ENCODE results near the gene TOMM7.
"Not testable (repeated sequence)": the region's sequence is repeated elsewhere in the genome, so short reads cannot be mapped to it uniquely, and the experiment has no call there.

The TOMM7 gene

GRCh38 chr7:22814261-22815208 is 8.1 kb downstream of the TOMM7 start:
- no peak for ATAC-seq
- H3K27ac Mint-ChIP-seq: no peak overlapping the region
- H3K4me1 Mint-ChIP-seq: peaks cover 10% of the 10 kb centered on the region
- H3K4me3 Mint-ChIP-seq: no peak overlapping the region
- H3K9me3 Mint-ChIP-seq: no peaks in the 10 kb centered on the region
- peaks cover 50% of the 10 kb centered on the region for H3K36me3 Mint-ChIP-seq
- H3K27me3 Mint-ChIP-seq: no peaks in the 10 kb centered on the region

GRCh38 chr7:22812353-22812752 is 10.3 kb downstream of the TOMM7 start:
- no peaks in the 10 kb centered on the region for H3K27me3 Mint-ChIP-seq
- H3K36me3 Mint-ChIP-seq: peaks cover 43% of the 10 kb centered on the region
- H3K9me3 Mint-ChIP-seq: no peaks in the 10 kb centered on the region
- no peak overlapping the region for H3K27ac Mint-ChIP-seq
- H3K4me3 Mint-ChIP-seq: no peak overlapping the region
- ATAC-seq: no peak
- peaks cover 7% of the 10 kb centered on the region for H3K4me1 Mint-ChIP-seq

DNA sequence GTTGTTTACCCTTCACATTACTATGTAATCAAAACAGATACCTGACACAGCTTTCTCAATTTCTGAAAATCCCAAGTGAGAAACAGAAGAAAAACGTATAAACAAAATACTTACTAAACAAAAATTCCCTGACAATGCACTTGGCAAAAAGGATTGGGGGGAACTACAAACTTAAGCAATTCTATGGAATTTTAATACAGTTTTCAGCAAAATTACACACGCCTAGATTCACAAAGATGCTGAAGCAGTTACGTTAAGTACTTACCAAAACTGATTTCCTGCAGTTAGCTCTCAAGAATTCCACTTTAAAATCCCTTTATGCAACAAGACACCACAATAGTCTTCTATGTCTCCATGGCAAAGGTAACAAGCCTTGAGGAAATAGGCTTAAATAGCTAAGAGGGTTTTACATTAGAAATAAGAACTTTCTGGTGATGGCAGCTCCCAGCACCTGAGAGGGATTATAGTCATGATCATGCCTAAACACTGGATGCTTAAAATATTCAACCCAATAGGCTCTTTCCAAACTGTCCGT is 10.8 kb downstream of the TOMM7 start:
- Mint-ChIP-seq H3K27me3 (no peaks in the 10 kb centered on the region), H3K36me3 (peaks cover 43% of the 10 kb centered on the region), H3K4me3 (no peak overlapping the region), H3K4me1 (peaks cover 7% of the 10 kb centered on the region), H3K9me3 (no peaks in the 10 kb centered on the region), H3K27ac (no peak overlapping the region)
- ATAC-seq: no peak

GRCh38 chr7:22810843-22811242 is 11.8 kb downstream of the TOMM7 start:
- no peaks in the 10 kb centered on the region for H3K27me3 Mint-ChIP-seq
- H3K36me3 Mint-ChIP-seq: peaks cover 34% of the 10 kb centered on the region
- no peaks in the 10 kb centered on the region for H3K4me1 Mint-ChIP-seq
- H3K9me3 Mint-ChIP-seq: no peaks in the 10 kb centered on the region
- no peak for ATAC-seq
- H3K27ac Mint-ChIP-seq: no peak overlapping the region
- H3K4me3 Mint-ChIP-seq: no peak overlapping the region

- ATAC-seq: no peak
- H3K4me1 Mint-ChIP-seq: no peaks in the 10 kb centered on the region
- H3K27ac Mint-ChIP-seq: no peak overlapping the region
- peaks cover 27% of the 10 kb centered on the region for H3K36me3 Mint-ChIP-seq
- H3K4me3 Mint-ChIP-seq: no peak overlapping the region
- no peaks in the 10 kb centered on the region for H3K9me3 Mint-ChIP-seq
- H3K27me3 Mint-ChIP-seq: no peaks in the 10 kb centered on the region
Observed at GRCh38 chr7:22809902-22810642, 12.6 kb downstream of the TOMM7 start.

DNA sequence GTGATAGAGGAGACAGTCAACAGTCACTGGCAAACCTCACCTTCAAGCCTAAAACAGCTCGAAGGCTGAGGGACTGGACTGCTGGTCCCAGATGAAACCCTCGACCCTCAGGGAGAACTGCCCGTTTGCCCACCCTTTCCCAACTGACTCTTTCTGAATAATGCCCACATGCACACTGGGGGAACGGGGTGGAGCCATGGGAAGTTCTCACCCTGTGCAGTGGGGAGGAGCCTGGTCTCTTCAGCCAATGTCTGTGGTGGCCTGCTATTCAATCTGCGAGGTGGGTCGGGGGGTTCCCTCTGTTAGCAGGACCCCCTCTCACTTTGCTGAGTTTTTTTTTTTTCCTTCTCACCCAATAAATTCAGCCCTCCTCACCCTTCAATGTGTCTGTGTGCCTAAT is 14.5 kb downstream of the TOMM7 start:
- Mint-ChIP-seq H3K27me3 (no peaks in the 10 kb centered on the region), H3K36me3 (peaks cover 17% of the 10 kb centered on the region), H3K4me3 (no peak overlapping the region), H3K4me1 (no peaks in the 10 kb centered on the region), H3K27ac (no peak overlapping the region), H3K9me3 (no peaks in the 10 kb centered on the region)
- no peak for ATAC-seq

DNA sequence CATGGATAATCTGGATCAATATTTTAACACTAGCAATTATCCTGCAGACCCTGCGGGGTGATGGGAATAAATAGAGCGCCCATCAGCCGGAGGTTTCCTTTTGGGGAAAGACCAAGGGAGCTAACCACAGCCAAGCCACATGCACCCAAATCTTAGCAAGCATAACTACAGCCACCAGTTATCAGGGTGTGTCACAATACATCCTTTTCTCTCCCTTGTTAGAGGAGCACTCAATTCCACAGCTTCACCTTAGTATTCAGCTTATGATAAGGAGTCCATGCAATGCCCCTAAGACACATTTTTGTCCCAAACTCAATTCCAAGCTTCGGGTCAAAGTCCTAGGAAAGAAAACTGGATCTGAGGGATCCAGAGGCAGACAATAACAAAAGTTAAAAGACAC is 15.9 kb downstream of the TOMM7 start:
- Mint-ChIP-seq H3K36me3 (peaks cover 6% of the 10 kb centered on the region), H3K4me3 (no peak overlapping the region), H3K27ac (no peak overlapping the region), H3K27me3 (peaks cover 9% of the 10 kb centered on the region), H3K4me1 (no peaks in the 10 kb centered on the region), H3K9me3 (no peaks in the 10 kb centered on the region)
- ATAC-seq: no peak

- H3K4me1 Mint-ChIP-seq: no peaks in the 10 kb centered on the region
- H3K4me3 Mint-ChIP-seq: no peak overlapping the region
- H3K9me3 Mint-ChIP-seq: no peaks in the 10 kb centered on the region
- no peak overlapping the region for H3K27ac Mint-ChIP-seq
- no peak for ATAC-seq
- H3K36me3 Mint-ChIP-seq: no peaks in the 10 kb centered on the region
- H3K27me3 Mint-ChIP-seq: peaks cover 9% of the 10 kb centered on the region
Observed at GRCh38 chr7:22805227-22805626, 17.4 kb downstream of the TOMM7 start.

GRCh38 chr7:22802831-22803230 is 19.8 kb downstream of the TOMM7 start:
- H3K27ac Mint-ChIP-seq, H3K4me3 Mint-ChIP-seq, H3K9me3 Mint-ChIP-seq, H3K36me3 Mint-ChIP-seq, ATAC-seq, H3K4me1 Mint-ChIP-seq, H3K27me3 Mint-ChIP-seq: not testable (repeated sequence)

- Mint-ChIP-seq H3K27me3 (peaks cover 9% of the 10 kb centered on the region), H3K36me3 (no peaks in the 10 kb centered on the region), H3K27ac (no peak overlapping the region), H3K4me3 (no peak overlapping the region), H3K9me3 (no peaks in the 10 kb centered on the region), H3K4me1 (no peaks in the 10 kb centered on the region)
- ATAC-seq: no peak
Observed at GRCh38 chr7:22802426-22802825, 20.2 kb downstream of the TOMM7 start.

- Mint-ChIP-seq H3K9me3 (peaks cover 2% of the 10 kb centered on the region), H3K4me3 (no peak overlapping the region), H3K27me3 (peaks cover 9% of the 10 kb centered on the region), H3K36me3 (no peaks in the 10 kb centered on the region), H3K4me1 (no peaks in the 10 kb centered on the region), H3K27ac (no peak overlapping the region)
- no peak for ATAC-seq
Observed at GRCh38 chr7:22801912-22802311, 20.7 kb downstream of the TOMM7 start.

- Mint-ChIP-seq H3K27ac (no peak overlapping the region), H3K27me3 (peaks cover 9% of the 10 kb centered on the region), H3K9me3 (peaks cover 4% of the 10 kb centered on the region), H3K4me1 (no peaks in the 10 kb centered on the region), H3K36me3 (no peaks in the 10 kb centered on the region), H3K4me3 (no peak overlapping the region)
- no peak for ATAC-seq
Observed at GRCh38 chr7:22799633-22800032, 23.0 kb downstream of the TOMM7 start.

DNA sequence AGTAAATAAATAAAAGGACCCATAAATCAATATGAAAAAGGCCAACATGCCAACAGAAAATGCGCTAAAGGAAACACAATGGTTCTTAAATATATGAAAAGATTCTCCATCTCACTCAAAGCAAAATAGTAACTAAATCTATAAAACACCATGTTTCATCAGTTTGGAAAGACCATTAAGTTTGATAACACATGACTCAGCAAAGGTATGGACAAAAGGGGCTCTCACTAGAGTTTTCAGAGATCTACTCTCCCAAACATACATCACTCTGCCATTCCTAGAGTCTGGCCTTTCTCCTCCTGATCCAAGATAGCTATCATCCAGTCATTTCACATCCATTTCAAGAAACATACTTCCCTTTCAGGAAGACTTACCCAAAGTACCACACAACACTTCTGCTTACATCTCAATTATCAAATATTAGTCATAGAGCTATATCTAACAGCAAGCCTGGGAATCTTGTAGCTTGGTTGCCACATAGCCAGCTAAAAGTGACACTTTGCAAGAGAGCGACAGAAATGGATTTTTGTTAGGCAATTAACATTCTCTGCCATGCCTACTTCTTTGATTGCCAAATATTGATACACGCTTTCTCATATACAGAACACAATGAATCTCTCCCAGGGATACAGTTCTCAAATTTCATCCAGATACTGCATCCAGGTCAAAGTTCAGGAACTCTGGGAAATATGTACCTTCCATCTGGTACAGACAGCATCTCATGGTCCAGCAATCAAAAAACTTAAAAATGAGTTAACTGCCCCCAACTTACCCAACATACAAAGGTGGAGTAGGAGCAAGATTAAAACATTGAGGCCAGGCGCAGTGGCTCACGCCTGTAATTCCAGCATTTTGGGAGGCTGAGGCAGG is 28.8 kb downstream of the TOMM7 start:
- no peak overlapping the region for H3K27ac Mint-ChIP-seq
- H3K36me3 Mint-ChIP-seq: no peaks in the 10 kb centered on the region
- no peak overlapping the region for H3K4me3 Mint-ChIP-seq
- ATAC-seq: no peak
- H3K9me3 Mint-ChIP-seq: peaks cover 4% of the 10 kb centered on the region
- H3K4me1 Mint-ChIP-seq: no peaks in the 10 kb centered on the region
- no peaks in the 10 kb centered on the region for H3K27me3 Mint-ChIP-seq

DNA sequence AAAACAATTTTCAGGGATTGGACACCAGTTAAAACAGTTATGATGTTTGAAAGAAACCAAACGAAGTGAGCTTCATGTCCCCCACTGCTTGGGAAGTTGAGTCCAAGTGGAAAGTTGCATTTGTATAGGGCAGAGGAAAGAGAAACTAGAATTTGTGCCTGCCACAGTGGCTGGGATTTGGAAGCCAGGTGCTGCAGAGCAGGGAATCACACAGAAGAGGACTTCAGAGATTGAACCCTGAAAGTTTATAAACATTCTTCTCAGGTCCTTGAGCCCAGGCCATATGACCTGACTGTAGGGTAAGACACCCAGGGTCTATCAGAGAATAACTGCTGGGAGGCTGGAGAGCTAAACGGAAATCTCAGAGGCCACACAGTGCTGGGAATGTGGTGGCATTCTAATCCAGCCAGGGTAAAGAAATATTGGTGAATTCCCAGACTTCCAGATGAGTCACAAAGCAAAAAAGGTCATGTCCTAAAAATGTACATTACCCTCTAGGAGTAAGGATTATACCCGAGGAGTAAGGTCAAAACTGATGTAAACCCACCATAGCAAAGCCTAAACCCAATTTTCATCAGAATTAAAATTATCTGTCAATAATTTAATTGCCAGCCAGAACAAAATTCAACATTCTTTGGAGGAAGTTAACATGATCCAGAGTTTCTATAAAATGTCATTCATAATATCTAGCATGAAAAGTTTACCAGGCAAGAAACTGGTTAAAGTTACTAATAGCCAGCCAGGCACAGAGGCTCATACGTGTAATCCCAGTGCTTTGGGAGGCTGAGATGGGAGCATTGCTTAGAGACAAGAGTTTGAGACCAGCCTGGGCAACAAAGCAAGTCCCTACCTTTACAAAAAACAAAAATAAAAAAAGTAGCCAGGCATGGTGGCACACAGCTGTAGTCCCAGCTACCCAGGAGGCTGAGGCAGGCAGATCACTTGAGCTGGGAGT is 31.2 kb downstream of the TOMM7 start:
- Mint-ChIP-seq H3K4me1 (no peaks in the 10 kb centered on the region), H3K36me3 (no peaks in the 10 kb centered on the region), H3K4me3 (no peak overlapping the region), H3K27ac (no peak overlapping the region), H3K27me3 (no peaks in the 10 kb centered on the region), H3K9me3 (no peaks in the 10 kb centered on the region)
- ATAC-seq: no peak

All from stimulated activated memory B cell treated with anti-CD40 and anti-IgM and Interleukin-4, amounts not matched to agents 10 μg/mL and 1 μg/mL and 100 μg/mL, for 72 hours (primary cell).